NCI-H2029 (cell line): ENCODE measurements around the gene TMA7B.

ENCODE experiments used
- DNase-seq: peaks from one replicate; lab custom pipeline; 2025; lab: John Stamatoyannopoulos, UW

Gene TMA7B

DNA sequence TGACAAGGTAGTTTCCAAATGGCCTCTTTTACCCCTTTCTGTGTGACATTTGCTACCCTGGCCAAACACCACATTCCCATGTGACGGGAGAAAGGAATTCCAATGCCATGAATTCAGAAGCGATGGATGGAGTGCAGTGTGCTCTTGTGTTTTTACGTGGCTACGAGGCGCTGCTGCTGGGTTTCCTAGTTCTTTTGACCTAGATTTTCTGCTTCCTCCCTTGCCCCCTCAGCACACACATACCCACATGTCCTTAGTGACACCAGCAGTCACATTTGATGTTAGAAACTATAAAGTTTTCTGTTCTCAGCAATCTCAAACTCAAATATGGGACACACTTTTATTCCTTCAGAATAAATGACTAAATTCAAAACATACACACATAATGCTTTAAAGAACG, 7.8 kb upstream of the TMA7B start:
- DNase-seq = no peak

GRCh38 chr22:39953101-39953500, 7.1 kb upstream of the TMA7B start:
- no peak for DNase-seq

DNA sequence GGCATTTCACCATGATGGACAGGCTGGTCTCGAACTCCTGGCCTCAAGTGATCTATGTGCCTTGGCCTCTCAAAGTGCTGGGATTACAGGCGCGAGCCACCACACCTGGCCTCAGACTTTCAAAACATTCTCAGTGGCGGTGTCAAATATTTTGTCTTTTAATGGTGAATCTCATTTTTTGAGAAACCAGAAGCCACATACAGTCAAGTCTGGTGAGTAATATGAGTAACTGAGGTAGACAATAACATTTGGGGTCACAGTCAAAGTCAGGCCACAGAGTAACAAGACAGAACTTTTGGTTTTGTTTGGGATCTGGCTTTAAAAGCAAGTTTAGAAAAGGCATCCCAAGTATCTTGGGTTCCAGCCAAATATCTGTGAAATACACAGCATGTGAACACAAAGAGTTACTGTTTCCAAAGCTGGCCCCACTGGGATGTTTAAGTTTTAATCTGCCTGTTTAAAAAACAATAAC, 5.6 kb upstream of the TMA7B start:
- DNase-seq = no peak

- DNase-seq = no peak
Observed at GRCh38 chr22:39955675-39956074, 4.5 kb upstream of the TMA7B start.

GRCh38 chr22:39956932-39957664, 3.1 kb upstream of the TMA7B start:
- peak; percentile 61 for DNase-seq

DNA sequence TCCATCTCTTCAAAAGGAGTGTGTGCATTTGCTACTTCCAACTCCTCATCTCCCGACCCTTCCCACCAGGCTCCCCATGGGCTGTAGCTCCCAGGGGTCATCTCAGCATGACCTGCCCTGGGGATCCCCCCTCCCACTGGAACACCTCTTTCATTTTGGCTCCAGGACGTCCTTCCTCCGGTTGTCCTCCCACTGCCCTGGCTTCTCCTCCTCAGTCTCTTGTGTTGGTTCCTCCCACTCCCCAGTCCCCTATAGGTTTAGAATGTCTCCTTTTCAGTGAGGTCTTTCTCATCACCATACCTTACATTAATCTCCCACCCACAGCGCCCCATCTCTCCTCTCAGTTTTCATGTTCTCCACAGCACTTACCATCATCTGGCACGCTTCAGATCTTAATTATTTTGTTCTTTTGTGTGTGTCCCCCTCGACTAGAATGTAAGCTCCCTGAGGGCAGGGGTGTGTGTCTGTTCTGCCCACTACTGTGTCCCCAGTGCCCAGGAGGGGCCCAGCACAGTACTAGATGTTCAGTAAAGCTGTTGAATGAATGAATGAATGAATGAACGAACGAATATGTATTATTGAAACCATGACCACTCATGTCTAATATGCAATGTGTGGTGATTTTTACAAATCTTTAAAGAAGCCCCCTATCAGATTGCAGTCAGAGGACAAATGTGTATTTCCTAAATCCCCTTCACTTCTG, 2.0 kb upstream of the TMA7B start:
- no peak for DNase-seq

GRCh38 chr22:39958949-39959639, 1.1 kb upstream of the TMA7B start:
- DNase-seq = no peak

DNA sequence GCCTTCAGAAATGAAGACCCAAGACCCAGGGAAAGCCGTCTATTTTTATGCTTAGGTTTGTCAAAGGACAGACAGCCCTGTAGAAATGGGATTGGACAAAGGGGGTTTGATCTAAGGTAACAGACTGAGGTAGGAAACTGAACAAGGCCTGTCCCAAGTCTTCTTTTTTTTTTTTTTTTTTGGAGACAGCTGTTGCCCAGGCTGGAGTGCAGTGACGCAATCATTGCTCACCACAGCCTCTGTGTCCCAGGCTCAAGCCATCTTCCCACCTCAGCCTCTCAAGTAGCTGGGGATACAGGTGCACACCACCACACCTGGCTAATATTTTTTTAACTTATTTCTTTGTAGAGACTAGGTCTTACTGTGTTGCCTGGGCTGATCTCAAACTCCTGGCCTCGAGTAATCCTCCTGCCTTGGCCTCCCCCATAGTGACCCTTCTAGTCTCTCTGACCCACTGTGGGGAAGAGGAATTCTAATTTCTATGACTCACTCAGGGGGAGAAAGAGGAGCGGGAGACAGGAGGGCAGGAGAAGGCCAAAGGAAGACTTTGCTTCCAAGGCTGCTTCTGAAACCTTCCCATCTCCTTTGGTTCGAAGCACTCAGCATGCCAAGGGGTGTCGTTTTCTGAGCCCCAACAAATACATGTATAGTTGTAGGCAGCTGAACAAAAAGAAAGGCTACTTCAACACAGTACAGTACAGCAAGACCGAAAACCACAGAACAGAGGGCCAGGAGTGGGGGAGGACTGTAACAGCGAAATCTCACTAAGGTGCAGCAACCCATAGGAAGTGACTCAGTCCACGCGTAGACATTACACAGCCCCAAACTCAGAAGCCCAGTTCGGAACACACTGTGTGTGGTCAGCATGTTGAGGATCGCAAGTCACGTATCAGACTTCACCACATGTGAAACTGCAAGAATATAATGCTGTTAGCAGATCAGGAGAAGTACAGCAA, 872 bp downstream of the TMA7B start:
- DNase-seq = no peak

DNA sequence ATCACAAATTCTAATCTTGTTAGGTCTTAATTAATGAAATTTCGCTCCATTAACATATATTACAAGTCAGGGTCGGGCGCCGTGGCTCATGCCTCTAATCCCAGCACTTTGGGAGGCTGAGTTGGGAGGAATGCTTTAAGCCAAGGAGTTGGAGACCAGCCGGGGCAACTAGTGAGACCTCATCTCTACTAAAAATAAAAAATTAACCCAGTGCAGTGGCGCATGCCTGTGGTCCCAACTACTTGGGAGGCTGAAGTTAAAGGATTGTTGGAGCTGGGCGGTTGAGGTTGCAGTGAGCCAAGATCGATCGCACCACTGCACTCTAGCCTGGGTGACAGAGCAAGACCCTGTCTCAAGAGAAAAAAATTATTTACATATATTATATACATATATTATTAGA, 1.9 kb downstream of the TMA7B start:
- no peak for DNase-seq

DNA sequence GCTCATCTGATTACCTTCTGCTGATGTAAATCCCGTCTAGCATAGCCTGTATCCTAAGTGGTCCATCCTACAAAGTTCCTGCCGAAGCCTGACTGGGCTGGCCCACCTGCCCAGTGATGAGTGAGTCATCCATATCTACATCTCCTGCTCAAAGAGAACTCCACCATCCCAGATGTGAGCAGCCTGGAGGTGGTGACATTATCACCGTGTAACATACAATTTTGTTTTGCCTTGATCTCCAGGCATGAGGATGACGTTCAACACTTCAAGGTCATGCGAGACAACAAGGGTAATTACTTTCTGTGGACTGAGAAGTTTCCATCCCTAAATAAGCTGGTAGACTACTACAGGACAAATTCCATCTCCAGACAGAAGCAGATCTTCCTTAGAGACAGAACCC, 5.6 kb downstream of the TMA7B start:
- no peak for DNase-seq

DNA sequence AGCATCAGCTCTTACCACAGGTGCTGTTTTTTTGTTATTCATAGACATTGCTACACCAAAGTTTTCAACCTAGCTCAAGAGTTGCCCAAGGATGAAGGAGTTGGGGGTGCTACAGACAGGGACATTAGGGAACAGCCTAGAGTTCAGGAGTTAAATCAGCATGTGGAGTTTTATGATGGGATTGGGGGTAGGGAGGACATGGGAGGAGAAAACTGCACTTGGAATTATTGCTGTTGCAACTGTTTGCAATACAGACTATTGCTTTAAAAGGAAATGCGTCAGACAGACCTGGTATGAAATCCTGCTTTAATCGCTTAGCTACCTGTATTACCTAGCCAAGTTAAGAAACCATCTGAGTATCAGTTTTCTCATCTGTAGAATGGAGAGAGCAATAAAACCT, 6.3 kb downstream of the TMA7B start:
- no peak for DNase-seq

GRCh38 chr22:39967103-39967829, 7.1 kb downstream of the TMA7B start:
- DNase-seq = no peak

GRCh38 chr22:39967996-39968972, 8.1 kb downstream of the TMA7B start:
- DNase-seq = no peak

DNA sequence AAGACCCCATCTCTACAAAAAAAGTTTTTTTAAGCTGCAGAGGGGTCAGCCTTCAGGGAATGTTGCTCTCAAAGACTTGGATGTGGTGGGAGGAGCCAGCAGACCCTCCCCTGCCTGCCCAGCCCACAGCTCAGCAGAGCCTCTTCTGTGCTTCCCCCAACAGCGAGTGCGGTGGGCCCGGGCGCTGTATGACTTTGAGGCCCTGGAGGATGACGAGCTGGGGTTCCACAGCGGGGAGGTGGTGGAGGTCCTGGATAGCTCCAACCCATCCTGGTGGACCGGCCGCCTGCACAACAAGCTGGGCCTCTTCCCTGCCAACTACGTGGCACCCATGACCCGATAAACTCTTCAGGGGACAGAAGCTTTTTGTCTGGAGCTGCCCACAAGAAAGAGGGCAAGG, 10.5 kb downstream of the TMA7B start:
- no peak for DNase-seq

- no peak for DNase-seq
Observed at GRCh38 chr22:39972641-39973040, 12.4 kb downstream of the TMA7B start.

DNA sequence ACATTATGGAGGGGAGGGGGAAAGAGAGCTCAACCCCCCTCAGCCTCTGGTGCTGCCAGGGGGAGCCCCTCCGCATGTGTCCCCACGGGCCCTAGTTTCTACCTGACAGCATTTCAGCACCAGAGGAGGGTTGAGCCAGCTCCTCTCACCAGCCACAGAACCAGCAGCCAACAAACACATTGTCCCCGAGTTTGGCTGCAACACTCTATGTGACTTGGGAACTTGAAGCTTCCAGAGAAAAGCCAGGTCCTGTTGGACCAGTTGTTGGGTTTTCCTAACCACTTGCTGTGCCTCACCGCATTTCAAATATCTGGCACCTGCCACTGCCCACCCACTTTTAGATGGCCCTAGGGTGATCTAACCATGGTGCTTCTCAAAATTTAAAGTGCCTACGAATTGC, 13.5 kb downstream of the TMA7B start:
- DNase-seq = no peak

- DNase-seq = no peak
Observed at GRCh38 chr22:39974065-39974464, 13.9 kb downstream of the TMA7B start.

GRCh38 chr22:39979048-39979447, 18.9 kb downstream of the TMA7B start:
- DNase-seq = no peak

DNA sequence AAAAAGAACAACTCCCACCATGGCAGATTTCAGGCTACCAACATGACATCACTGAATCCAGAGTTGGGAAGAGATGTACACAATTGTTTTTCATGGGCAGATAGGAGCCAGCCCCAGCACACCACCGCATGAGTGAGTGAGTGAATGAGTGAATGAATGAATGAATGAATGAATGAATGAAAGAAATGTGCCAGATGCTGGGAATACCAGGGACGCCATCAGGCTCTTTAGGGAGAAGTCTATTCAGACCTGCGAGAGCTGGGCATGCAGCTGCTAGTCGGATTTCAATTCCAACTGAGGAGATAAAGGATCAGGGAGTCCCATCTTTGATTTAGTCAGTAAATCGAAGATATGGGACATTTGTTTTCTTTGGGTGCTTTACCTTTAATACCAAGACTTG, 19.3 kb downstream of the TMA7B start:
- DNase-seq = no peak

DNA sequence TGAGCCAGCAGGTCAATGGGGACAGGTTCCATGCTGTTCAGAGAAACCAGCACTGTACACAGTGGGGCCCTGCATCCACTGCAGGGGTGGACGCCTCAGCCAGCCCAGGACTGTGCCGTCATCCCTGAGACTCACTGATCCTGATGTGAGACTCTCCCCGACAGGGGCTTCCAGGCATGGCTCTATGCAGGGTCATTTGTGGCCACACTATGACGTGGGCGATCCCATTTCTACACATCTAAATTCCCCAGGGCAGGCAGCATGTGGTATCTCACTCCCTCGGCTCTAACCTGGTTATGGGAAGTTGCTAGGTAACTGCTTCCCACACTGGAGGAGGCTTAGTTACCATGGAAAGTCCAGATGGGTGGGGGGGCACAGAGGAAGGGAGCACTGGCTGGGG, 20.4 kb downstream of the TMA7B start:
- DNase-seq = no peak
